WTC11 (cell line): ENCODE measurements around the gene GPC5. TPM values are rescaled to one million over a fixed set of nuclear protein-coding genes. Genes with fewer than 3 reads are reported as not detected.

Experiments
- ATAC-seq: fragments of 200-7000 bp; cut with Tn5 transposase; 2 replicates; pipeline ENCODE4 v1.10.0; 2021; ENCODE audit warnings: mild to moderate bottlenecking, moderate library complexity
- CTCF ChIA-PET: fragments of 300-600 bp; sonication (Branson Sonifier 250); formaldehyde crosslinking; loops from one replicate; lab custom pipeline; 2021; ENCODE audit warnings: antibody characterized with exemption; lab: Charles Lee
- POLR2A ChIA-PET: fragments of 350-600 bp; sonication (Branson Sonifier 250); formaldehyde crosslinking; loops from one replicate; lab custom pipeline; 2021; ENCODE audit warnings: antibody characterized with exemption; lab: Charles Lee
- DNase-seq: peaks from one replicate; pipeline ENCODE4 v3.0.0; 2021; ENCODE audit warnings: low spot score
- H3K27ac Mint-ChIP-seq: 2 replicates; pipeline ENCODE4 v1.8.0; 2021; ENCODE audit warnings: mixed read lengths
- H3K27me3 Mint-ChIP-seq: 2 replicates; pipeline ENCODE4 v1.8.0; 2021; ENCODE audit warnings: low read depth, mild to moderate bottlenecking, moderate library complexity, mixed read lengths
- H3K36me3 Mint-ChIP-seq: 2 replicates; pipeline ENCODE4 v1.8.0; 2021; ENCODE audit warnings: mixed read lengths
- H3K4me1 Mint-ChIP-seq: 2 replicates; pipeline ENCODE4 v1.8.0; 2022; ENCODE audit warnings: mixed read lengths
- H3K4me3 Mint-ChIP-seq: 2 replicates; pipeline ENCODE4 v1.8.0; 2021; ENCODE audit warnings: mild to moderate bottlenecking, moderate library complexity, mixed read lengths
- H3K9me3 Mint-ChIP-seq: 2 replicates; pipeline ENCODE4 v1.8.0; 2021; ENCODE audit warnings: mixed read lengths
- ATF3 ChIP-seq: sonication (generic); formaldehyde crosslinking; conservative IDR thresholded peaks from 2 replicates; pipeline ENCODE4 v1.8.1; 2022; ENCODE audit warnings: mild to moderate bottlenecking, missing genetic modification reagents
- CDX4 ChIP-seq: fragments of 250-450 bp; sonication (Bioruptor Pico); IDR thresholded peaks from 2 replicates; pipeline ENCODE4 v1.9.0; 2021; ENCODE audit warnings: moderate library complexity, mild to moderate bottlenecking, inconsistent platforms, borderline replicate concordance
- CTCF ChIP-seq: fragments of 200-600 bp; IDR thresholded peaks from 2 replicates; pipeline ENCODE4 v1.8.0; 2022; ENCODE audit warnings: antibody characterized with exemption
- KAT7 ChIP-seq: sonication (generic); formaldehyde crosslinking; IDR thresholded peaks from 2 replicates; pipeline ENCODE4 v1.8.1; 2023; ENCODE audit warnings: missing genetic modification reagents, mild to moderate bottlenecking, borderline replicate concordance
- PREB ChIP-seq: sonication (generic); formaldehyde crosslinking; IDR thresholded peaks from 2 replicates; pipeline ENCODE4 v1.8.1; 2022; ENCODE audit warnings: mild to moderate bottlenecking, missing genetic modification reagents, moderate library complexity, borderline replicate concordance
- TEAD1 ChIP-seq: sonication (generic); formaldehyde crosslinking; IDR thresholded peaks from 2 replicates; pipeline ENCODE4 v1.8.0; 2022; ENCODE audit warnings: mild to moderate bottlenecking, missing genetic modification reagents
- USF1 ChIP-seq: sonication (generic); formaldehyde crosslinking; IDR thresholded peaks from 2 replicates; pipeline ENCODE4 v1.8.0; 2022; ENCODE audit warnings: mild to moderate bottlenecking, missing genetic modification reagents
- ZNF121 ChIP-seq: sonication (generic); formaldehyde crosslinking; IDR thresholded peaks from 2 replicates; pipeline ENCODE4 v1.8.0; 2023; ENCODE audit warnings: missing genetic modification reagents
- ZNF138 ChIP-seq: sonication (generic); formaldehyde crosslinking; conservative IDR thresholded peaks from 2 replicates; pipeline ENCODE4 v1.8.1; 2022; ENCODE audit warnings: mild to moderate bottlenecking, moderate library complexity, missing genetic modification reagents
- total RNA-seq: library from RNA; stranded (reverse); gene quantifications from 3 replicates; pipeline ENCODE4 v1.2.3, GENCODE V29; 2021

Gene GPC5
- total RNA-seq, 1 experiment from 2014 or later = 0.46 TPM

GRCh38 chr13:92044351-92044750 is 645.9 kb downstream of the GPC5 start:
- ATAC-seq (no peak), DNase-seq (no peak)
- no peak overlapping the region for H3K4me3 Mint-ChIP-seq
- H3K27ac Mint-ChIP-seq = no peak overlapping the region
- TF ChIP-seq TEAD1 = no peak
- no peak for TF ChIP-seq ZNF121 (CRISPR knock-in tag)
- TF ChIP-seq PREB (CRISPR knock-in tag) = no peak
- TF ChIP-seq USF1 (CRISPR knock-in tag) = no peak
- TF ChIP-seq KAT7 = no peak
- TF ChIP-seq ATF3 (CRISPR knock-in tag) = no peak
- H3K9me3 Mint-ChIP-seq = no peaks in the 10 kb centered on the region
- CTCF ChIA-PET = no interaction called here
- H3K27me3 Mint-ChIP-seq = no peaks in the 10 kb centered on the region
- H3K36me3 Mint-ChIP-seq = no peaks in the 10 kb centered on the region
- POLR2A ChIA-PET = no interaction called here
- H3K4me1 Mint-ChIP-seq = no peaks in the 10 kb centered on the region

GRCh38 chr13:92054389-92054788 is 656.0 kb downstream of the GPC5 start:
- ChIA-PET CTCF (no interaction called here), POLR2A (no interaction called here)
- H3K36me3 Mint-ChIP-seq = peaks cover 8% of the 10 kb centered on the region
- H3K4me1 Mint-ChIP-seq = no peaks in the 10 kb centered on the region
- DNase-seq (no peak), ATAC-seq (no peak)
- no peak overlapping the region for H3K27ac Mint-ChIP-seq
- H3K27me3 Mint-ChIP-seq = no peaks in the 10 kb centered on the region
- no peak overlapping the region for H3K4me3 Mint-ChIP-seq
- no peak for TF ChIP-seq CTCF
- TF ChIP-seq ZNF138 (CRISPR knock-in tag) = no peak
- H3K9me3 Mint-ChIP-seq = peaks cover 19% of the 10 kb centered on the region

GRCh38 chr13:92074658-92075057 is 676.2 kb downstream of the GPC5 start:
- CTCF ChIA-PET = interaction anchor here (1.0 to 1.7 kb wide), 3 partner anchors 8 to 128 kb away, joined by 3 to 8 read pairs (median 4); no protein-coding TSS in a partner anchor
- peak; percentile 75 for ATAC-seq

More at GRCh38 chr13:92074658-92075057, 676.2 kb downstream of the GPC5 start:
- POLR2A ChIA-PET = no interaction called here
- H3K36me3 Mint-ChIP-seq = no peaks in the 10 kb centered on the region
- peak; percentile 16 for DNase-seq
- H3K27me3 Mint-ChIP-seq = no peaks in the 10 kb centered on the region
- H3K4me1 Mint-ChIP-seq = no peaks in the 10 kb centered on the region; the same call in 1 of the 2 replicates
- H3K9me3 Mint-ChIP-seq = no peaks in the 10 kb centered on the region
- H3K4me3 Mint-ChIP-seq = no peak overlapping the region
- H3K27ac Mint-ChIP-seq = no peak overlapping the region
- TF ChIP-seq CTCF (0 out of 2 replicates have a peak, but pooled peaks have one; percentile 12), CDX4 (no peak)
